KMS-11 (cell line): Measurements from ENCODE around the gene KCNG3.

Experiments
- H2AFZ ChIP-seq: fragments of 200-600 bp; sonication (generic); 2 replicates; pipeline ENCODE4 v1.6.1; 2016; ENCODE audit warnings: antibody characterized with exemption, mixed run types, low read depth
- H3K27ac ChIP-seq: fragments of 200-600 bp; sonication (generic); 2 replicates; pipeline ENCODE4 v1.6.1; 2016; ENCODE audit warnings: mild to moderate bottlenecking, mixed run types
- H3K27me3 ChIP-seq: fragments of 200-600 bp; sonication (generic); 2 replicates; pipeline ENCODE4 v1.6.1; 2017; ENCODE audit warnings: mild to moderate bottlenecking, low read depth, mixed run types, moderate library complexity; ENCODE audit not compliant: insufficient read depth
- H3K36me3 ChIP-seq: fragments of 200-600 bp; sonication (generic); 2 replicates; pipeline ENCODE4 v1.6.1; 2017; ENCODE audit warnings: mild to moderate bottlenecking, mixed run types; ENCODE audit not compliant: insufficient read depth
- H3K4me1 ChIP-seq: fragments of 200-600 bp; sonication (generic); 2 replicates; pipeline ENCODE4 v1.6.1; 2016; ENCODE audit warnings: mild to moderate bottlenecking, low read depth, mixed run types; ENCODE audit not compliant: poor library complexity, severe bottlenecking
- H3K4me2 ChIP-seq: fragments of 200-600 bp; sonication (generic); 2 replicates; pipeline ENCODE4 v1.7.0; 2016; ENCODE audit warnings: mild to moderate bottlenecking, mixed run types
- H3K4me3 ChIP-seq: fragments of 200-600 bp; sonication (generic); IDR thresholded peaks from 2 replicates; pipeline ENCODE4 v1.6.1; 2017; ENCODE audit warnings: low read depth, low read length, mixed read lengths; ENCODE audit not compliant: insufficient read depth
- H3K79me2 ChIP-seq: fragments of 200-600 bp; sonication (generic); 2 replicates; pipeline ENCODE4 v1.6.1; 2016; ENCODE audit warnings: low read depth, mixed run types; ENCODE audit not compliant: insufficient read depth
- H3K9ac ChIP-seq: fragments of 200-600 bp; sonication (generic); 2 replicates; pipeline ENCODE4 v1.6.1; 2016; ENCODE audit warnings: mild to moderate bottlenecking, mixed run types
- H4K20me1 ChIP-seq: fragments of 200-600 bp; sonication (generic); 2 replicates; pipeline ENCODE4 v1.6.1; 2016; ENCODE audit warnings: mild to moderate bottlenecking, mixed run types; ENCODE audit not compliant: insufficient read depth
- CTCF ChIP-seq: fragments of 200-600 bp; sonication (generic); conservative IDR thresholded peaks from 2 replicates; pipeline ENCODE4 v1.6.1; 2017; ENCODE audit warnings: low read depth, mild to moderate bottlenecking, antibody characterized with exemption, low read length, moderate library complexity, mixed read lengths

KCNG3 gene

DNA sequence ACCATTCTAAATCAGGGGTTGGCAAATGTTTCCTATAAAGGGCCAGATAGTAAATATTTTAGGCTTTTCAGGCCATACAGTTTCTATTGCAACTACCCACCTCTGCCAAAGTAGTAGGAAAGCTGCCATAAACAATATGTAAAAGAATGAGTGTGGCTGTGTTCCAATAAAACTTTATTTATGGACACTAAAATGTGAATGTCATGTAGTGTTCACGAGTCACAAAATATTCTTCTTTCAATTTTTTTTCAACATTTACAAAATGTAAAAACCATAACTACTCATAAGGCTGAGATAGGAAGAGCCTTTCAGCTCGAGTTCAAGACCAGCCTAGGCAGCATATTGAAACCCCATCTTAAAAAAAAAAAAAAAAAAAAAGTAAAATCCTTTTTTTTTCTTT, 13.4 kb downstream of the KCNG3 start:
- H3K9ac ChIP-seq: no peak overlapping the region
- no peaks in the 10 kb centered on the region for H3K36me3 ChIP-seq
- no peaks in the 10 kb centered on the region for H3K4me1 ChIP-seq
- H4K20me1 ChIP-seq: no peaks in the 10 kb centered on the region
- H3K27ac ChIP-seq: no peak overlapping the region
- no peak for TF ChIP-seq CTCF
- H3K4me3 ChIP-seq: no peak overlapping the region
- H3K27me3 ChIP-seq: no peaks in the 10 kb centered on the region
- no peak overlapping the region for H2AFZ ChIP-seq
- H3K4me2 ChIP-seq: no peak overlapping the region
- H3K79me2 ChIP-seq: no peaks in the 10 kb centered on the region

GRCh38 chr2:42474765-42475454, 18.9 kb downstream of the KCNG3 start:
- Histone ChIP-seq H4K20me1 (no peaks in the 10 kb centered on the region), H3K4me2 (no peak overlapping the region), H3K79me2 (no peaks in the 10 kb centered on the region), H3K27me3 (no peaks in the 10 kb centered on the region), H3K4me3 (no peak overlapping the region), H2AFZ (no peak overlapping the region), H3K9ac (no peak overlapping the region), H3K27ac (no peak overlapping the region), H3K4me1 (no peaks in the 10 kb centered on the region), H3K36me3 (no peaks in the 10 kb centered on the region)
- TF ChIP-seq CTCF: no peak

GRCh38 chr2:42470706-42471105, 23.1 kb downstream of the KCNG3 start:
- no peak overlapping the region for H2AFZ ChIP-seq
- H3K36me3 ChIP-seq: no peaks in the 10 kb centered on the region
- no peak overlapping the region for H3K9ac ChIP-seq
- TF ChIP-seq CTCF: no peak
- H3K79me2 ChIP-seq: no peaks in the 10 kb centered on the region
- no peak overlapping the region for H3K4me3 ChIP-seq
- no peaks in the 10 kb centered on the region for H3K4me1 ChIP-seq
- H3K27me3 ChIP-seq: no peaks in the 10 kb centered on the region
- no peaks in the 10 kb centered on the region for H4K20me1 ChIP-seq
- H3K4me2 ChIP-seq: no peak overlapping the region
- H3K27ac ChIP-seq: no peak overlapping the region

- no peak for TF ChIP-seq CTCF
- no peaks in the 10 kb centered on the region for H3K79me2 ChIP-seq
Observed at GRCh38 chr2:42464631-42465030, 29.2 kb downstream of the KCNG3 start.

More at GRCh38 chr2:42464631-42465030, 29.2 kb downstream of the KCNG3 start:
- Histone ChIP-seq H3K4me3 (no peak overlapping the region), H3K27me3 (no peaks in the 10 kb centered on the region), H4K20me1 (no peaks in the 10 kb centered on the region), H3K9ac (no peak overlapping the region), H3K36me3 (no peaks in the 10 kb centered on the region), H3K4me2 (no peak overlapping the region), H3K27ac (no peak overlapping the region), H2AFZ (no peak overlapping the region), H3K4me1 (no peaks in the 10 kb centered on the region)
